K562 (cell line): ENCODE results near the gene ZNF831. TPM values are rescaled to one million over a fixed set of nuclear protein-coding genes. Genes with fewer than 3 reads are reported as not detected.

ENCODE experiments used
- ATAC-seq: fragments of 200-7000 bp; cut with Tn5 transposase; 3 replicates; pipeline ENCODE4 v1.9.1; 2020; ENCODE audit warnings: moderate library complexity
- BruUV-seq: library from RNA; stranded (reverse); fragments of 400-500 nt; replicated peaks from 2 replicates; lab custom pipeline; 2021; lab: Mats Ljungman, UMichigan
- CTCF ChIA-PET: fragments of 300-600 bp; formaldehyde crosslinking; extraction: SDS; loops from one replicate; lab custom pipeline; 2021; ENCODE audit warnings: low intra/inter-chr PET ratio; lab: Yijun Ruan, JAX
- POLR2A ChIA-PET: fragments of 300-600, 350-650 bp; sonication (Branson Sonifier 250); formaldehyde crosslinking; extraction: SDS; loops from one replicate; lab custom pipeline; 2021; ENCODE audit warnings: antibody characterized with exemption, inconsistent platforms; lab: Yijun Ruan, JAX
- DNase-seq, 4 experiments: peaks; one replicate each; pipeline versions ENCODE4 v3.0.0 to v3.0.0-alpha.2; 2011 to 2018; ENCODE audit warnings: low spot score in 3 of 4, mixed read lengths in 3 of 4; ENCODE audit errors: extremely low read depth in 1 of 4
- FAIRE-seq: peaks from 2 replicates; lab custom pipeline; 2011; peaks lifted over from hg19 to GRCh38; lab: Jason Lieb, UNC
- H2AFZ ChIP-seq: 2 replicates; pipeline ENCODE4 v1.6.0; 2011; ENCODE audit warnings: low read depth, low read length, control low read depth, inconsistent platforms
- H3K27ac ChIP-seq: fragments of 200-600 bp; 3 replicates; pipeline ENCODE4 v1.8.0; 2011; ENCODE audit warnings: low read depth, mild to moderate bottlenecking, control low read depth, inconsistent platforms, low read length, moderate library complexity, mixed read lengths; ENCODE audit errors: extremely low read depth
- H3K27me3 ChIP-seq, 2 experiments: fragments of 300-600 bp in 1 of 2; 2 replicates in 1 of 2; 3 replicates in 1 of 2; pipeline versions ENCODE4 v1.6.0 to v1.8.0; 2011; ENCODE audit warnings: inconsistent platforms in 2 of 2, low read length in 2 of 2, mild to moderate bottlenecking in 1 of 2, mixed read lengths in 1 of 2, moderate library complexity in 1 of 2; ENCODE audit not compliant: control insufficient read depth in 2 of 2, insufficient read depth in 2 of 2
- H3K36me3 ChIP-seq: fragments of 300-600 bp; 3 replicates; pipeline ENCODE4 v1.8.0; 2011; ENCODE audit warnings: mild to moderate bottlenecking, low read length, inconsistent platforms; ENCODE audit not compliant: control insufficient read depth, insufficient read depth
- H3K4me1 ChIP-seq, 2 experiments: fragments of 200-600 bp in 1 of 2; replicated peaks in 1 of 2; 2 replicates in 1 of 2; 3 replicates in 1 of 2; pipeline versions ENCODE4 v1.5.1 to v1.8.0; 2011; ENCODE audit warnings: inconsistent platforms in 2 of 2, low read length in 2 of 2, mild to moderate bottlenecking in 1 of 2, mixed read lengths in 1 of 2, moderate library complexity in 1 of 2; ENCODE audit not compliant: control insufficient read depth in 2 of 2, insufficient read depth in 2 of 2
- H3K4me2 ChIP-seq: 2 replicates; pipeline ENCODE4 v1.6.1; 2011; ENCODE audit warnings: low read length, control low read depth, inconsistent platforms, mixed read lengths; ENCODE audit not compliant: insufficient read depth
- H3K4me3 ChIP-seq: fragments of 200-600 bp; sonication (generic), shearing (Covaris generic); 2 replicates; pipeline ENCODE4 v1.5.1; 2016; ENCODE audit warnings: control low read depth, inconsistent platforms
- H3K79me2 ChIP-seq: fragments of 200-600 bp; 3 replicates; pipeline ENCODE4 v1.8.0; 2011; ENCODE audit warnings: low read length, inconsistent platforms; ENCODE audit not compliant: control insufficient read depth, insufficient read depth
- H3K9ac ChIP-seq, 2 experiments: 2 replicates each; pipeline versions ENCODE4 v1.6.0 to v1.6.1; 2011; ENCODE audit warnings: low read depth in 2 of 2, low read length in 2 of 2, control low read depth in 1 of 2, inconsistent platforms in 1 of 2, mild to moderate bottlenecking in 1 of 2, mixed read lengths in 1 of 2; ENCODE audit not compliant: insufficient read depth in 1 of 2
- H3K9me1 ChIP-seq: one replicate; pipeline ENCODE4 v1.6.0; 2011; ENCODE audit warnings: inconsistent platforms, mild to moderate bottlenecking, low read length, moderate library complexity; ENCODE audit not compliant: control insufficient read depth, insufficient read depth
- H3K9me3 ChIP-seq: replicated peaks from 2 replicates; pipeline ENCODE4 v1.5.1; 2011; ENCODE audit warnings: low read depth, low read length, inconsistent platforms; ENCODE audit not compliant: control insufficient read depth, insufficient read depth
- H4K20me1 ChIP-seq: replicated peaks from 2 replicates; pipeline ENCODE4 v1.6.1; 2011; ENCODE audit warnings: low read length, inconsistent platforms, mixed read lengths; ENCODE audit not compliant: control insufficient read depth, insufficient read depth
- ARID4B ChIP-seq: sonication (generic); formaldehyde crosslinking; IDR thresholded peaks from 2 replicates; pipeline ENCODE4 v1.8.0; 2022; ENCODE audit warnings: mild to moderate bottlenecking, missing genetic modification reagents
- EP400 ChIP-seq: fragments of 450-650 bp; IDR thresholded peaks from 2 replicates; pipeline ENCODE4 v1.6.1; 2017; ENCODE audit warnings: antibody characterized with exemption, mild to moderate bottlenecking, moderate library complexity
- NR2C1 ChIP-seq, 2 experiments: fragments of 450-650 bp; IDR thresholded peaks; 2 replicates each; pipeline ENCODE4 v1.6.1; 2017; ENCODE audit warnings: mild to moderate bottlenecking in 2 of 2, antibody characterized with exemption in 1 of 2, inconsistent platforms in 1 of 2, missing compliant biosample characterization in 1 of 2, missing genetic modification characterization in 1 of 2
- RERE ChIP-seq: sonication (generic); formaldehyde crosslinking; IDR thresholded peaks from 2 replicates; pipeline ENCODE4 v1.8.0; 2023; ENCODE audit warnings: missing genetic modification reagents, mild to moderate bottlenecking, borderline replicate concordance
- ZNF239 ChIP-seq: fragments of 250-450 bp; sonication (Bioruptor Pico); IDR thresholded peaks from 2 replicates; pipeline ENCODE4 v1.4.0; 2020; ENCODE audit warnings: mild to moderate bottlenecking
- ZNF449 ChIP-seq: fragments of 250-450 bp; sonication (Bioruptor Pico); IDR thresholded peaks from 2 replicates; pipeline ENCODE4 v1.8.0; 2022; ENCODE audit warnings: moderate library complexity, mild to moderate bottlenecking, inconsistent platforms
- ZNF511 ChIP-seq: sonication (generic); formaldehyde crosslinking; IDR thresholded peaks from 2 replicates; pipeline ENCODE4 v1.8.0; 2022; ENCODE audit warnings: mild to moderate bottlenecking, missing genetic modification reagents
- WGBS: fragments of 100-300 bp; shearing (Covaris generic); methylation state at CpG from one replicate; pipeline ENCODE4 v1.1.6; 2016; ENCODE audit warnings: low coverage, mixed read lengths; ENCODE audit not compliant: insufficient coverage; ENCODE audit errors: missing lambda C conversion rate; 5-methylcytosine and 5-hydroxymethylcytosine counted together
- in situ Hi-C: fragments of 300-500 bp; cut with MboI; formaldehyde crosslinking; loops from 4 replicates; pipeline ENCODE4 v1.15.0; 2018; ENCODE audit warnings: inconsistent platforms, mixed read lengths
- intact Hi-C: fragments of 100-400 bp; cut with micrococcal nuclease; formaldehyde crosslinking; loops from 2 replicates; pipeline ENCODE4 v1.14.2; 2022
- polyA plus RNA-seq, 8 experiments: library from polyadenylated mRNA; depleted of rRNA in 4 of 8; stranded (reverse) in 5 of 8; unstranded in 3 of 8; fragments of >200 nt; fragmentation: Nextera tagmentation in 2 of 8; fragmentation: Illumina TruSeq in 1 of 8; extraction: Ambion mirVana in 2 of 8; extraction: Trizol in 1 of 8; gene quantifications; 2 replicates each; pipeline versions ENCODE4 v1.2.1 to v1.2.3, GENCODE V29; 2011 to 2014; ENCODE audit warnings: inconsistent platforms in 1 of 8, missing spikeins in 1 of 8
- total RNA-seq, 7 experiments: library from RNA; depleted of rRNA in 6 of 7; stranded (reverse); fragments of >200 nt in 6 of 7; fragmentation: Illumina TruSeq in 2 of 7; extraction: Trizol in 2 of 7; gene quantifications; 2 replicates each; pipeline versions ENCODE4 v1.2.1 to v1.2.3, GENCODE V29; 2011 to 2021; ENCODE audit warnings: low replicate concordance in 1 of 7

The ZNF831 gene
- total and polyA plus RNA-seq, 9 of the 15 experiments (the other 6 are each of a cell fraction or from before 2014, with no cell fraction given) = not detected

- TF ChIP-seq ZNF449 (CRISPR knock-in tag) (no peak), NR2C1 (IDR thresholded peaks at IDR 0.05) (no peak), NR2C1 (tag; IDR thresholded peaks at IDR 0.05) (no peak), ZNF511 (CRISPR knock-in tag) (no peak)
These were observed 18.8 kb upstream of the ZNF831 start (continued) for GRCh38 chr20:59144831-59145196.

- H3K27me3 ChIP-seq = peaks cover 7 to 36% of the 10 kb centered on the region in 2 experiments
- no peak overlapping the region for H3K4me3 ChIP-seq
- H3K27ac ChIP-seq = no peak overlapping the region
- in situ Hi-C loops = no loop called here
- H3K9me1 ChIP-seq = no peaks in the 10 kb centered on the region
- H3K4me2 ChIP-seq = no peak overlapping the region
- no peak overlapping the region for H2AFZ ChIP-seq
- ChIA-PET POLR2A (no interaction called here), CTCF (no interaction called here)
- no TSS peak for BruUV-seq
- H3K36me3 ChIP-seq = no peaks in the 10 kb centered on the region
- H3K79me2 ChIP-seq = no peaks in the 10 kb centered on the region
- H4K20me1 ChIP-seq = peaks cover 8% of the 10 kb centered on the region; the same call in 1 of the 2 replicates
- no peak for DNase-seq
- no peak for FAIRE-seq
- no peaks in the 10 kb centered on the region for H3K9me3 ChIP-seq
- H3K9ac ChIP-seq = no peak overlapping the region
- no peaks in the 10 kb centered on the region for H3K4me1 ChIP-seq
- no peak for ATAC-seq
- intact Hi-C loops = no loop called here
- 0% methylated on average over 4 of the region's 5 CpGs for WGBS
- TF ChIP-seq EP400 (no peak), RERE (CRISPR knock-in tag) (no peak), ARID4B (CRISPR knock-in tag) (no peak), ZNF239 (CRISPR knock-in tag) (peak; percentile 90)
These were observed 18.2 kb upstream of the ZNF831 start for GRCh38 chr20:59145247-59145923.
